ENCODE measurements around the gene TRMT2A.
A peak's percentile ranks its signal among the peaks of the same experiment; 100 is the strongest.

The TRMT2A gene

GRCh38 chr22:20117633-20118299 is 740 bp upstream of the TRMT2A start:
- DNase-seq: peak; percentile 71 to 78

GRCh38 chr22:20116376-20116950 is 563 bp downstream of the TRMT2A start:
- no peak for DNase-seq

GRCh38 chr22:20115691-20116375 is 1.2 kb downstream of the TRMT2A start, which contains the start of gene RANBP1:
Gene RANBP1 (plus strand): TSS chr22:20116104. CDS start chr22:20116185, 81 bp downstream.
- DNase-seq: no peak

GRCh38 chr22:20114506-20115475 is 2.2 kb downstream of the TRMT2A start:
- DNase-seq: no peak

- no peak for DNase-seq
Observed at GRCh38 chr22:20113551-20114310, 3.3 kb downstream of the TRMT2A start.

GRCh38 chr22:20112623-20113511 is 4.2 kb downstream of the TRMT2A start:
- DNase-seq: no peak

GRCh38 chr22:20111689-20112622 is 5.1 kb downstream of the TRMT2A start:
- DNase-seq: no peak

GRCh38 chr22:20111045-20111688 is 5.9 kb downstream of the TRMT2A start:
- DNase-seq: no peak

GRCh38 chr22:20110359-20110985 is 6.6 kb downstream of the TRMT2A start:
- DNase-seq: no peak

- no peak for DNase-seq
Observed at GRCh38 chr22:20109411-20110358, 7.3 kb downstream of the TRMT2A start.

GRCh38 chr22:20108757-20109230 is 8.2 kb downstream of the TRMT2A start:
- DNase-seq: no peak

- DNase-seq: no peak
Observed at GRCh38 chr22:20107951-20108756, 8.9 kb downstream of the TRMT2A start.

GRCh38 chr22:20107471-20107901 is 9.5 kb downstream of the TRMT2A start:
- DNase-seq: no peak

- no peak for DNase-seq
Observed at GRCh38 chr22:20106849-20107237, 10.2 kb downstream of the TRMT2A start.

GRCh38 chr22:20106205-20106848 is 10.7 kb downstream of the TRMT2A start:
- DNase-seq: no peak

Measured in activated CD4-positive, alpha-beta T cell treated with anti-CD3 and anti-CD28 coated beads, Interleukin-2, amount 50 U/mL, for 4 hours (primary cell).